HG03095 (cell line): ENCODE measurements around the gene GPHN.

ENCODE experiments used
- ATAC-seq: cut with Tn5 transposase; IDR thresholded peaks from one replicate; pipeline ENCODE4 v1.9.1; 2021; ENCODE audit warnings: moderate library complexity; ENCODE audit not compliant: unreplicated experiment

Gene GPHN

DNA sequence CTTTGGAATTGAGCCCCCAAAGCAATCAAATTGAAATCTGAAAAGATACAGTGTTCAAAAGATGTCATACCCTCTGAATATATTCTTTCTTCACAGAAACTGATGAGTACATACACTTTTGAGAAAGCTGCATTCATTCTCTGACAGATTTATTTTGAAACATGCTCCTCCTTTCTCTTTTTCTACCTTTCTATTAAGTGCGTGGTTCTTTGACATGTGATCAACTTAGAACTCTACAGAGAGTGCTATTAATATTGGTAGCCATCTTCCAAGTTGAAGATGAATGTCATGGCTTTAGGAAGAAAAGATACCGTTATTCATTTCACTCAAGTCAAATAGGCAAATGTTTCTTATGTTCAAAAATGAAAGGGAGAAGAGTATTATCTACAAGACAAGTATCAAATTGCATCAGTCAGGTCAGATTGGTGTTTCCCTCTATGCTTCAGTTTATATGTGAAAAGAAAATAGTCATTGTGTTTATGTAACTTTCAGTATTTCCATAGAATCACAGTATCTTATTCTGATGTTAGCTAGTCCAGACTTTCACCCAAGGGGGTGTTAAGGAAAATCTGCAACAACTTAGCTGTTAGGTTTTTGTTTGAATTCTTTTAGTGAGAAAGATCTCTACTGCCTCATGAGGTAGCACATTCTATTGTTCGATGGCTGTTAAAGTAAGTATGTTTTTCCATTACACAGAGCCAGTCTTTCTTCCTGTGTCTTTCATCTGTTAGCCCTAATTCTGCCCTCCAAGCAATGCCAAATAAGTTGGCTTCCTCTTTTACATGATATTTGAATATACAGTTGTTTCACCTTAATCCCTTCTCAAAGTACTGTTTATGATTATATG lies 625.9 kb downstream of the GPHN start:
- ATAC-seq, result no peak

DNA sequence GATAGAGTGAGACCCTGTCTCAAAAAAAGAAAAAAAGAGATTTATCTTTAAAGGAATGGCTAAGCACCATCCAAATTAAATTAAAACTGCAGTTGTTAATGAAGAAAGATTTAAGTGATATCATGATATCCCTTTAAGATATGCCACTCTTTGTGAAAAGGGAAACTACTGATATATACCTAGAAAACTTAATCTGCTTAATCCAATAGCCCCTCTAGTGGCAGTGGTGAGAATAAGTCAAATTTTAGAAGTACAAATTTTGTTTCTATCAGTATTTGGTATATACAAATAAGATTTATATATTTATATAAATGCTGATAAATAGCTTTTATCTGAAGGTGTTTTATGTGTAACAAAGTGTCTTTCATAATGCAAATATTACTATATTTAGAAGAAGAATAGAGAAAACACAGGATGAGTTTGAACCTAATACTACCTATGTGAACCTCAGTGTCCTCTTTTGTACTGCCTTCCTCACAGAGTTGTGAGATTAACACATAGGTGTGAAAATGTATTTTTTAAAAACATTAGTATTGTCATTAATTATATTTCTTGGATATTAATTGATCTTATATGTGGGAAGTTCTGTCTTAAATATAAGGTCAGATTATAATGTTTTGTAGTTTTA lies 629.9 kb downstream of the GPHN start:
- no peak for ATAC-seq

GRCh38 chr14:67140556-67140955 lies 632.6 kb downstream of the GPHN start:
- no peak for ATAC-seq

DNA sequence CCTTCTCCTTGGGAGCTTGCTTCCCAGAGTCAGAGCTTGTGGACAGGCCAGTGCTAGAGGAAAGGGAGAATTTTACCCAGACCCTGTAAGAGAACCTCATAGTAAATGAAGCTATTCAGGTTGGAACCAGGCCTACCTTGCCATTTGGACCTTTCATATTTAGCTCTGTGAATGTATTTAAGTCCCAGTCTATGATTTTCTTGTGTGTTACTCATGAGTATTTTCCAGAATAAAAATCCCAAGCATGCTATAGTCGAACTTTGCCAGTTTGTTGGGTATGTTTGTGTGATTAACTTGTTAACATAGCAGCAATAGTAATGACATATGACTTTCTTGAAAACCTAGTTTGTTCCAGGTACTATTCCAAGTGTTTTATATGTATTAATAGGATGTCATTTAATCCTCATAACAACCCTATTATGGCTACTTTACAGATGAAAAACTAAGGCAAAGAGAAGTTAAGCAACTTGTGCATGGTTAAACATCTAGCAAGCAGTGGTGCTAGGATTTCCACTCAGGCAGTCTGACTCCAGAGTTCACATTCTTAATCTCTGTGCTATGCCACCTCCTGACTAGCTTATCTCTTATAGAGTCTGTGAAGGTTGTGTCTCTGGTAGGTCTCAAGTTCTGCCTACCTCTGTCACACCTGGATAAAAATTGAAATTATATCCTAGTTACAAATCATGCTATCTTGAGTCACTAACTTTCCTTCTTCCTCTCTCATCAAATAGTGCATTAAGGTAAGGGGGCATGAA lies 633.4 kb downstream of the GPHN start:
- ATAC-seq, result no peak

DNA sequence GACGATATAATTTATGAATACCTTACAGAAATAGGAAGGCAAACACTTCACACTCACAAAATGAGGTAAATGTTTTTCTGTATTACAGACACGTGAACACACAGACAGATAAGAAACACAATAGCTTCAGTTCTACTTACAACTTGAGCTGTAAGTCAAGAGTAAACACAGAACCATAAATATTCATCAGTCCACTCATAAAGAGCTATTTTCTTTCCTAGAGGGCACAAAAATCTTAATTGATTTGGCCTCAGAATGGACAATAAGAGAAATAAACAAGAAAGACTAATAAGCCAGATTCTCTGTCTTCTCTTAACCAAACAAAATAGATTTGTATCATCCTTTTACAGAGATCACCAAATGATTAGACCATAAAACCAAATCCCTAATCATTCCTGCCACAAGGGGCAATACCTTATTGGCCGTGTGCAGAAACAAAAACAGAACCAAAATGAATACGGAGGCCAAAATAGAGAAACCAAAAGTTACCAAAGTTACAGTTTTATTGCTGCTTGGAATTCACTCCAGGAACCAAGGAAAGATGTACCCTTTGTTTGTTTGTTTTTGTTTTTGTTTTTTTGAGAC lies 643.2 kb downstream of the GPHN start:
- ATAC-seq, result no peak

DNA sequence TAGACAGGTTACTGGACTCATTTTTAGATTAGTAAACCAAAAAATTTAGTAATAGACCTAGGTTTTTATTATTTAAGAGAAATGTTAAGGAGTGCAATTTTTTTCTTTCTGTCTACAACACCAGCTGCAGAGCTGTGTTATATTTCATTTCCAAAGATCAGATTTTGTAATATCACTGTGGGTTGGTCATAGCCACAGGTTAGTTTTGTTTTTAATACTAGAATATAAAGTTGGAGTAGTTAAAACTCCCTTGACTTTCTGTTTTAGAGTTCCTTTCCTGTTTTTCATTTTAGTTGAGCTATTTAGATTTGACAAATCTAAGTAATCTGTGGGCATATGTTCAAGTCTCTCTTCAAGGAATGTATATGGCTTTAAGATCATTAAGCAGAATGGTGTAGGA lies 650.6 kb downstream of the GPHN start:
- no peak for ATAC-seq

- ATAC-seq, result no peak
Measured at GRCh38 chr14:67162385-67162784, 654.4 kb downstream of the GPHN start.

DNA sequence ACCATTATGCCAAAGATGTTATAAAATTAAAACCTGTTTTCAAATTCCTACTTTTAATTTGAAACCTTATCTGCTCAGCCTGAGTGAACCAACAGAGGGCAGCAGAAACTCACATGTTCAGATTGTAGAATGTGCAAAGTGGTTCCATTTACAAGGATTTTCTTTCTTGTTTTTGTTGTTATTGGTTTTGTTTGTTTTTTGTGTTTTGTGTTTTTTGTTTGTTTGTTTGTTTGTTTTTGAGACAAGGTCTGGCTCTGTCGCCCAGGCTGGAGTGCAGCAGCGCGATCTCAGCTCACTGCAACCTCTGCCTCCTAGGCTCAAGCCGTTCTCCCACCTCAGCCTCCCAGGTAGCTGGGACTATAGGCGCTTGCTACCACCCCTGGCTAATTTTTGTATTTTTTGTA lies 658.5 kb downstream of the GPHN start:
- ATAC-seq, result no peak

DNA sequence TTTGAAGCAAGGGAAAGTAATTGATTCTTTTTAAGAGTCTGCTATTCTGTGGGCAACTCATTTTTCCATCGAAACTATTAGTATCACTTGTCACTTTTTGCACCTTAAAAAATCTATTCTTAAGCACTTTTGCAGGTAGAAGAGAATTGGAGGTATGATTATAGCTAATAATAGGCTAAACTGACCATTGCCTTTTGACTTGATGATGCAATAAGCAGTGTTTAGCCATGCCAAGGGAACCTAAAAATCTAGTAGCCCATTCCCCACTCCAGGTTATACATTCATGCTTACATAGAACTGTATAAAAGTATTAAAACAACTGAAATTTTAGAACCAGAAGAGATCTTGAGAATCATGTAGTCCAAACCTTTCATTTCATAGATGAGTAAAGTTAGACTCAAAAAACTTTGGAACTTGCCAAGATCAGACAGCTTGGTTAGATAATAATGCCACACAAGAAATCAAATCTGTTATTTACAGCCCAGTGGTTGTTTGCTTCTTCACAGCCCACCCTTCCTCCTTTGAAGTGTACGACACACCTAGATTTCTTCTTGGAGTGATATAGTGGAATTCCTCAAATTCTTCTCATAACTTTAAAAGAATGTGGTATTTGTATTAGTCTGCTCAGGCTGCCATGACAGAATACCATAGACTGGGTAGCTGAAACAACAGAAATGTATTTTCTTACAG lies 659.6 kb downstream of the GPHN start:
- no peak for ATAC-seq

GRCh38 chr14:67168110-67168441 lies 660.1 kb downstream of the GPHN start:
- ATAC-seq, result no peak

GRCh38 chr14:67170660-67171059 lies 662.7 kb downstream of the GPHN start:
- no peak for ATAC-seq

- ATAC-seq, result no peak
Measured at GRCh38 chr14:67172056-67172455, 664.1 kb downstream of the GPHN start.

- ATAC-seq, result no peak
Measured at GRCh38 chr14:67172520-67172919, 664.6 kb downstream of the GPHN start.

DNA sequence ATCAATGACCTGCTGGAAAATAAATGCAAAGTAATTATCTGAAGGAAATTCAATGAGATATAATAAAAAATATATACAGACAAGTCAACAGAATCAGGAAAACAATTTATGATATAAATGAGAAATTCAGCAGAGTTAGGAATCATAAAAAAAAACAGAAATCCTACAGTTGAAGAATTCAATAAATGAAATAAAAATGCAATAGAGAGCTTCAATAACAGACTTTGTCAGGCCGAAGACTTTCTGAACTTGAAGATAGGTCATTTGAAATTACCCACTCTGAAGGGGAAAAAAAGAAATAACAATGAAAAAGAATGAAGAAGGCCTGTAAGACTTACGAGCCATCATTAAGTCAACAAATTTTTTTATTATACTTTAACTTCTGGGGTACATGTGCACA lies 665.8 kb downstream of the GPHN start:
- no peak for ATAC-seq

- ATAC-seq, result no peak
Measured at GRCh38 chr14:67186172-67186768, 678.3 kb downstream of the GPHN start.

GRCh38 chr14:67186789-67187584 lies 679.0 kb downstream of the GPHN start:
- no peak for ATAC-seq

DNA sequence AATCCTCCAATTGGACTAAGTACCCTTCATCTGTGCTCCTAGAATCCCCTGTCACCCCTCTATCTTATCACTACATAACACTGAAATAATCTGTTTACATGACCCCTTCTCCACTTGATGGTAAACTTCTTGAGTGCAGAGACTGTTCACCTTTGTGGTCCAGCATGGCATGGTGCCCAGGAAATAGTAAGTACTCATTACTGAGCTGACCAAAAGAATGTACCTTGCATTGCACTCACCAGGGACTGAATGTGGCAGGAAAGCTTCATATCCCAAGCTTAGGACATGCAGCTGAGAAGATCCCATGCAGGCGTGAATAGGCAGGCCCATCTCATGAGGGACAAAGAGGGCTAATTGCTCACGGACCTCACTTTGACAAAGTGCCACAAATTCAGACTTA lies 679.9 kb downstream of the GPHN start:
- no peak for ATAC-seq

- no peak for ATAC-seq
Measured at GRCh38 chr14:67188326-67188725, 680.4 kb downstream of the GPHN start.

GRCh38 chr14:67191768-67192290 lies 683.9 kb downstream of the GPHN start:
- no peak for ATAC-seq

DNA sequence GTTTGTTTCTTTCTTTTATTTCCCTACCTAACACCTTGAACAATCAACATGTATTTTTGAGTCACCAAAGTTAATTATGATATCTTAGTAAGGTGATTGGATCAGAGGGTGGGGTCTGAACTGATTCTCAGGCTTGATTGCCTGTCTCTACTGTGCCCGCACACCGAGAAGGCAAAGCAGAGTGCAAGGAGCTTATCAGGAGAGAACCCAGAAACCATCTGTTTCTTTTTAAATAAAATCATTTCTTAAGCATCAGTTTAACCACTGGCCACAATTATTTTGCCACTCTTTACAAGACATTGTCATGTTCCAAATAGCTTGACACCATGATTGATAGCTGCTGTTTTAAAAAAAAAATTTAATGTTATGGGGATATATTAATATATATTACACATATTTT lies 684.4 kb downstream of the GPHN start:
- ATAC-seq, result no peak
